ENCODE measurements around the gene GDPD5.

The GDPD5 gene

DNA sequence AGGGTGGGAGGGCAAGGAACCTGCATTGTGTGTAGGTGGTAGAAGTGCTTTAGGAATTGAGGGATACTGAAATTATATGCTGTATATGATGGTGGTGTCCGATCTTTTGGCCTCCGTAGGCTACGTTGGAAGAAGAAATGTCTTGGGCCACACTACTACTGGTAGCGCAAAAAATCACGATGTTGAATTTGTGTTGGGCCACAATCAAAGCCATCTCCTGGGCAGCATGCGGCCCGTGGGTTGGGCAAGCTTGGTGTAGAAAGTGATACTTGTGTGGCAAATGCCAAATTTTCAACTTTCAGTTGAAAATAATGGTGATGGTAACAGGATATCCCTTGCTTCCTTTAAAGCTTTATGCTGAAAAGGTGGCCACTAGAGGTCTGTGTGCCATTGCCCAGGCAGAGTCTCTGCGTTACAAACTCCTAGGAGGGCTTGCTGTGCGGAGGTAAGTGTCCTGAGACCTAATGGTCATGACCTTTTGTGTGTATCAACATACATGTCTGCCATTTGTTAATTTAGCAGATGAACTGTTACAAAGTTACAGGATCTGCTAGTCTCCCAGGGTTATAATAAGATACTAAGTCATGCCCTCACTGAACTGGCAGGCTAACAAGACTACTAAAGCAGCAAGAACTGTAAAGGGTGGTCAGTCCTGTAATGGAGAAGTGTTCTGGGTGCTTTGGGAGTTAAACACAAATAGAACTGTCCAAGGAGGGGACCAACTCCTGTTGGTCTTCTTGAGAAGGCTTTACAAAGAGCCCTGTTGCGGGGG lies 123.6 kb downstream of the GDPD5 start:
- Histone ChIP-seq H3K27me3 (ENCODE audit: insufficient read depth, low read length) (no peaks in the 10 kb centered on the region), H3K36me3 (ENCODE audit: insufficient read depth, low read depth, low read length) (peaks cover 75% of the 10 kb centered on the region), H3K4me1 (ENCODE audit: insufficient read depth, low read length) (peaks cover 13% of the 10 kb centered on the region), H3K4me3 (ENCODE audit: low read length) (peak overlapping the region; percentile 89), H3K9me3 (ENCODE audit: insufficient read depth, low read depth, low read length) (no peaks in the 10 kb centered on the region), H3K27ac (ENCODE audit: low read length) (no peak overlapping the region), H3K9ac (ENCODE audit: low read depth, low read length) (peak overlapping the region; percentile 99; the same call in 1 of the 2 replicates)

DNA sequence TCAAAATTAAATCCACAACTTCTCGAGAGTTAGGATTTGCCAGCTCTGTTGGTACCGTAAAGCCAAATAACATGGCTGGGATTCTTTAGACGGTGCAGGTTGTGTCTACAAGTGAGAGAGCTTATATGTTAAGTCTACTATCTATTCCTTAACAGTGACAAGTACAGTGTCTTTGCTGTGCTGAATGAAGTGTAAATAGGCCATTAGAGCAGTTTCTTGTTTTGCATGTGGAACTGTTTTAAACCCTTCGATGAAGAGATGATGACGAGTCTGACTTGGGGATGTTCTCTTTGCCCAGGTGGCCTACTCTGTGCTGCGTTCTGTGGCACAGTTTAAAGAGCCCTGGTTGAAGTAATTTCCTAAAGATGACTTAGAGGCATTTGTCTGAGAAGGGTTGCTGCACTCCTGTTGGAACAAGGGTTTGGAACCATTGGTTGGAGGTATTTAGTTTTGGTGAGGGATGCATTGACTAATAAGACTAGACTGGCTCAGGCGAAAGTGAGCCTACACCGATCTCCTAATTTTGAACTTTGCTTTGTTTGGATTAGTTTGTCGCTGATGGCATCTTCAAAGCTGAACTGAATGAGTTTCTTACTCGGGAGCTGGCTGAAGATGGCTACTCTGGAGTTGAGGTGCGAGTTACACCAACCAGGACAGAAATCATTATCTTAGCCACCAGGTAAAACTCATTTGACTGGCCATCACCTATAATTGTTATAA lies 125.4 kb downstream of the GDPD5 start:
- Histone ChIP-seq H3K4me3 (ENCODE audit: low read length) (peak overlapping the region; percentile 89), H3K36me3 (ENCODE audit: insufficient read depth, low read depth, low read length) (peaks cover 57% of the 10 kb centered on the region)

DNA sequence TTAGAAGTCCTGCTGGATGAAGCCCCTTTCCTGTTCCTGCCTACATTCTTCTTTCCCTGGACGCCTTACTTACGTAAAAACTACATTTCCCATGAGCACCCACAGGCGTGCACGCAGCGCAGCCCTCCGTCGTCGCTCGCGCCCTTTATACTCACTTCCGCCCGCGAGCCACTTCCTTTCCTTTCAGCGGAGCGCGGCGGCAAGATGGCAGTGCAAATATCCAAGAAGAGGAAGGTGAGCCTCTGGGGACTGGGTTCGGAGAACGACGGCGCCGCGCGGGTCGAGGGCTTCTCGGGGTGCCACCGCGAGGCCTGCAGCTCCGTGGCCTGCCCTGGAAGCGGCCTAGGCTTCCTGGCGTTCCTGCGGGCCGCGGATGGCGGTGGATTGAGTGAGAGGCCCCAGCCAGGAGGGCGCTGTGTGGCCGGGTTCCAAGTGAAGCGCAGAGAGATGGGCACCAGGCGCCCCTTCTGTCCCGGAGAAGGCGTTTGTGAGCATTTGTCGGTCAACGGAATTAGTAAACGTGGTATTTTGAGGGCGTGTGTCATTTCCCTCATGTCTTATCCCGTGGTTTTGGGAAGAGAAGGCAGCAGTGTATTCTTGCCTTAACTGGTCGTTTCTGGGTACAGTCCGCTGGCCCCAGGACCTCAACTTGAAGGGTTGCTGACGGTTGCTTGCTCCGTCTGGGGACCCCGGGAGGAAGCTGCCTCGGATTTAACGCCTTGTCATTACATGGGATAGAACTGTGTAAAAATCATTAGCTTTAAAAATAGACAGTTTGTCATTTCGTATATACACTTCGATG lies 126.2 kb downstream of the GDPD5 start, which contains the start of gene RPS3:
Gene RPS3, plus strand, starts transcription at position 175 of the 802 bp plus-strand sequence. Its CDS starts 30 bp downstream, at position 205.
- Histone ChIP-seq H3K36me3 (ENCODE audit: insufficient read depth, low read depth, low read length) (peaks cover 49% of the 10 kb centered on the region), H3K4me1 (ENCODE audit: insufficient read depth, low read length) (peaks cover 13% of the 10 kb centered on the region), H3K4me3 (ENCODE audit: low read length) (peak within 1 kb of the TSS; percentile 89), H3K9ac (ENCODE audit: low read depth, low read length) (peak within 1 kb of the TSS; percentile 99), H3K27ac (ENCODE audit: low read length) (peak within 1 kb of the TSS; percentile 85), H3K9me3 (ENCODE audit: insufficient read depth, low read depth, low read length) (no peaks in the 10 kb centered on the region), H3K27me3 (ENCODE audit: insufficient read depth, low read length) (no peaks in the 10 kb centered on the region; the same call in 1 of the 2 replicates)

More for the DNA sequence above, 125.4 kb downstream of the GDPD5 start:
- no peaks in the 10 kb centered on the region for H3K9me3 ChIP-seq (ENCODE audit: insufficient read depth, low read depth, low read length)
- H3K4me1 ChIP-seq (ENCODE audit: insufficient read depth, low read length) = peaks cover 13% of the 10 kb centered on the region
- no peaks in the 10 kb centered on the region; the same call in 1 of the 2 replicates for H3K27me3 ChIP-seq (ENCODE audit: insufficient read depth, low read length)
- peak overlapping the region; percentile 99 for H3K9ac ChIP-seq (ENCODE audit: low read depth, low read length)
- peak overlapping the region; percentile 85 for H3K27ac ChIP-seq (ENCODE audit: low read length)

DNA sequence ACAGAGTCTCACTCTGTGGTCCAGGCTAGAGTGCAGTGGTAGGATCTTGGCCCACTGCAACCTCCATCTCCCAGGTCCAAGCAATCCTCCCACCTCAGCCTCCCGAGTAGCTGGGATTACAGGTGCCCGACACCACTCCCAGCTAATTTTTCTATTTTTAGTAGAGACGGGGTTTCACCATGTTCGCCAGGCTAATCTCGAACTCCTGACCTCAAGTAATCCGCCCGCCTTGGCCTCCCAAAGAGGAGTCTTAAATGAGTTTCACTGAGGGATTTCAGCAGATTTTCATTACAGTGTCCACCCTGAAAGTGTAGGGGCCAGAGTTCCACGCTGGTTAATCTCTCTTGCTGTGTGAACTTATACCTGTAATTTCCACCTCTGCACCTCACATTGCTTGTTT lies 126.8 kb downstream of the GDPD5 start:
- peaks cover 13% of the 10 kb centered on the region for H3K4me1 ChIP-seq (ENCODE audit: insufficient read depth, low read length)
- no peaks in the 10 kb centered on the region; the same call in 1 of the 2 replicates for H3K27me3 ChIP-seq (ENCODE audit: insufficient read depth, low read length)
- no peaks in the 10 kb centered on the region for H3K9me3 ChIP-seq (ENCODE audit: insufficient read depth, low read depth, low read length)
- no peak overlapping the region for H3K4me3 ChIP-seq (ENCODE audit: low read length)
- H3K9ac ChIP-seq (ENCODE audit: low read depth, low read length) = no peak overlapping the region
- no peak overlapping the region for H3K27ac ChIP-seq (ENCODE audit: low read length)
- H3K36me3 ChIP-seq (ENCODE audit: insufficient read depth, low read depth, low read length) = peaks cover 43% of the 10 kb centered on the region

DNA sequence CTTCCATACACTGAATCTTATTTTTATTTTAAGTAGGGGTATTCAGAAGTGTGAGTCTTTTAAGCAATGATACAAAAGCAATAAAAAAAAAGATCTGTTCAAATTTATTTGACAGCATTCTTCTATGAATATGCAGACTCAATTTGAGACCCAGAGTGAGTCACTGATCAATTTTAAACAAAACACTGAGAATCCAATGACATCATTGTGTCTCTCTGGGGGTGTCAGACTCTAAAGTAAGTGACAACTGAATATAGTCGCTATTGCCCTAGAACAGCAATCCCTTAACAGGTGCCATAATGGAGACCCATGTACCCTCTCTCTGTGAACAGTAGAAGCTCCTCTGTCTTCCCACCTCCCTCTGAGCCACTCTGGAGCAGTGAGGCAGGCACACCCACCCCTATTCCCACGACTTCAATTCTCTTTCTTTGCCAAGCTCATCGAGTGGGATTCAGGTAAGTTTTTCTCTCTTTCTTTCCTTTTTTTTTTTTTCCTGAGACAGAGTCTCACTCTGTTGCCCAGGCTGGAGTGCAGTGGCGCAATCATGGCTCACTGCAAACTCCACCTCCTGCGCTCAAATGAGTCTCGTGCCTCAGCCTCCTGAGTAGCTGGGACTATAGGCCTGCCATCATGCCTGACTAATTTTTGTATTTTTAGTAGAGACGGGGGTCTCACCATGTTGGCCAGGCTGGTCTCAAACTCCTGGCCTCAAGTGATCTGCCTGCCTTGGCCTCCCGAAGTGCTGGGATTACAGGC lies 131.5 kb downstream of the GDPD5 start:
- H3K4me3 ChIP-seq (ENCODE audit: low read length) = no peak overlapping the region
- no peaks in the 10 kb centered on the region for H3K9me3 ChIP-seq (ENCODE audit: insufficient read depth, low read depth, low read length)
- no peaks in the 10 kb centered on the region; the same call in 1 of the 2 replicates for H3K27me3 ChIP-seq (ENCODE audit: insufficient read depth, low read length)
- no peaks in the 10 kb centered on the region for H3K4me1 ChIP-seq (ENCODE audit: insufficient read depth, low read length)
- H3K36me3 ChIP-seq (ENCODE audit: insufficient read depth, low read depth, low read length) = no peaks in the 10 kb centered on the region
- no peak overlapping the region for H3K27ac ChIP-seq (ENCODE audit: low read length)
- no peak overlapping the region for H3K9ac ChIP-seq (ENCODE audit: low read depth, low read length)

DNA sequence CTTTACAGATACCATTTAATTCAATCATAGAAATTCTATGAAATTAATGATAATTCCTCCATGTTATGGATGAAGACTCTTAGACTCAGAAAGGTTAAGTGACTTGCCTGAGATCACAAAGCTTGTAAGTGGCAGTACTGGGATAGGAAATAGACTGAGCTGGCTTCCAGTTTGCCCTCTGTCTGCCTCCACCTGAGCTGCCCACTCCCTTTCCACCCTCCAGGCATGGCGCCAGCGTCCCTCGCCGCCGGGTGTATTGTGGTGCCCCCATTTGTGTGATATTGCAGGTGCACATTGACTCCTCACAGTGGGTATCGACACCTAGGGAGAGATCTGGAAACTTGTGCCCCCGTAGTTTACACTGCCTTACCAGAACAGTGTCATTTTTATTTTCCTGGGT lies 135.8 kb downstream of the GDPD5 start:
- H3K27me3 ChIP-seq (ENCODE audit: insufficient read depth, low read length) = no peaks in the 10 kb centered on the region
- no peak overlapping the region for H3K9ac ChIP-seq (ENCODE audit: low read depth, low read length)
- no peak overlapping the region for H3K4me3 ChIP-seq (ENCODE audit: low read length)
- H3K36me3 ChIP-seq (ENCODE audit: insufficient read depth, low read depth, low read length) = no peaks in the 10 kb centered on the region
- H3K9me3 ChIP-seq (ENCODE audit: insufficient read depth, low read depth, low read length) = no peaks in the 10 kb centered on the region
- peaks cover 5% of the 10 kb centered on the region for H3K4me1 ChIP-seq (ENCODE audit: insufficient read depth, low read length)
- no peak overlapping the region for H3K27ac ChIP-seq (ENCODE audit: low read length)

DNA sequence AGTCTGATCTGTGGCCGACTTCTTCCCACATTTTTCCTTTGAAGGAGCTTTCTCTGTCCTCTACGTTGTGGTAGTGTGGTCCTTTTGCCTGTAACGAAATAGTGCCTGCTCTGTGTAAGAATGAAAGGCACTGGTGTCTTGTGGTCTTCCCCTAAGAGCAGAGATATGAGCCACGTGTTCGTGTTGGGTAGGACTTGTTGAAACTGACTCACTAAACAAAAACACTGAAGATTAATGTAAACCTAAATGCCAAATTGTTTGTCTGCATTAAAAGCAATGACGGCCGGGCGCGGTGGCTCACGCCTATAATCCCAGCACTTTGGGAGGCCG lies 136.5 kb downstream of the GDPD5 start:
- H3K27ac ChIP-seq (ENCODE audit: low read length) = no peak overlapping the region
- no peaks in the 10 kb centered on the region for H3K36me3 ChIP-seq (ENCODE audit: insufficient read depth, low read depth, low read length)
- H3K9me3 ChIP-seq (ENCODE audit: insufficient read depth, low read depth, low read length) = no peaks in the 10 kb centered on the region
- H3K27me3 ChIP-seq (ENCODE audit: insufficient read depth, low read length) = no peaks in the 10 kb centered on the region
- no peak overlapping the region for H3K4me3 ChIP-seq (ENCODE audit: low read length)
- H3K9ac ChIP-seq (ENCODE audit: low read depth, low read length) = no peak overlapping the region
- H3K4me1 ChIP-seq (ENCODE audit: insufficient read depth, low read length) = peaks cover 5% of the 10 kb centered on the region

DNA sequence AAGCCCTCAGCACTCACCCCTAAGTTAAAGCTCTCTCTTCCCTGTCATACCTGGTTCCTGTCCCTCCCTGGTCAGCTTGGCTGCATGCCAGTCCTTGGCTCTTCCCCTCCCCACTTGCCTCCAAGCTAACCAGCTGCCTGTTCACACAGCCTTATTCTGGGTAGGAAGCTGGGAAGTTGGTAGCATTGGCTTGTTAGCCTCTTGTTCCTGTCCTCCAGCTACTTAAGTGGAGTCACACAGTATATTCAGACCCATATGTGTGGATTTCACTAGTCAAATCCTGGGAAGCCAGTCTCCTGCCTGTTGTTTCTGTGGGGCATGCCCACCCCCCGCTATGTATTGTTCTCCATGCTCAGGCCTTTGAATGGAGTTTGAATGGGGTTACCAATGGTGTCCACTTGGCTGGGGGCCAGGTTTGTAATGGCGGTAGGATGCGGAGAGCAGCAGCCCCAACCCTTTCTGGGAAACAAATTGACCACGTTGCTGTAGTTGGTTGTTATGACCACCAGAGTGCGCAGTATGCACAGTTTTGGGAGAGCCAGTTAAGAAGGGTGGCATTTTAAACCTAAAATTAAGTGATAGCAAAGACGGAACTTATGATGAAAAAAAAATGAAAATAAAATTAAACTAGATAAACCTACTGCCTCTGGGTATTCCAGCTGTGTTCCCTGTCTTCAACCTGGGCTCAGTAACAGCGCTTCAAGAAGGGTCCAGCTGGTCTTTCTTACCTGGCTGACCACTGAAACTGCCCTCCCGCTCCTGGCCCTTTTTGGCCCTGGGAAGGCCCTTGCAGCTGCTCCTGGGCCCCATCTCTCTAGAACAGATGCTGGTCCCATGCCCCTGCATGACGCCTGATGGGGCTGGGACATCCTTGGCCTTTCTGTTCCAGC lies 137.1 kb downstream of the GDPD5 start:
- no peaks in the 10 kb centered on the region for H3K36me3 ChIP-seq (ENCODE audit: insufficient read depth, low read depth, low read length)
- no peaks in the 10 kb centered on the region for H3K27me3 ChIP-seq (ENCODE audit: insufficient read depth, low read length)
- peak overlapping the region; percentile 39; the same call in 1 of the 2 replicates for H3K4me3 ChIP-seq (ENCODE audit: low read length)
- H3K4me1 ChIP-seq (ENCODE audit: insufficient read depth, low read length) = peaks cover 5% of the 10 kb centered on the region
- no peak overlapping the region; the same call in 1 of the 2 replicates for H3K9ac ChIP-seq (ENCODE audit: low read depth, low read length)
- no peak overlapping the region for H3K27ac ChIP-seq (ENCODE audit: low read length)
- H3K9me3 ChIP-seq (ENCODE audit: insufficient read depth, low read depth, low read length) = no peaks in the 10 kb centered on the region

DNA sequence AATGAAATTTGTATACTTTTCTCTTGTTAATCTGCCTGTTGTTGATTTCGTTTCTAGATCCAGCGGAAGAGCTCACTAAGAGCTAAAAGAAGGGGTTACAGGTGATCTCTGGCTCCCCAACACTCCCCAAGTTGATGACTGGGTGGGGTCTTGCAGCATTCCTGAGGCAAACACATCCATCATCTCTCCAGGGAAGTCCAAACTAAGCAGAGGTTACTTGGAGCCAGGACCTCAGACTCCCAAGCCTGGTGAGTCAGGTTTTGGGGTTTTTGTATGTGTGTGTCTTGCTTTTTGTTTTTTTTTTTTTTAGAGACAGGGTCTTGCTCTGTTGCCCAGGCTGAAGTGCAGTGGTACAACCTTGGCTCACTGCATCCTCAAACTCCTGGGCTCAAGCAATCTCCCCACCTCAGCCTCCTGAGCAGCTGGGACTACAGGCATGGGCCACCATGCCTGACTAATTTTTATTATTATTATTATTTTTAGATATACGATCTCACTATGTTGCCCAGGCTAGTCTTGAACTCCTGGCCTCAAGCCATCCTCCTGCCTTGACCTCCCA lies 137.9 kb downstream of the GDPD5 start:
- Histone ChIP-seq H3K27ac (ENCODE audit: low read length) (no peak overlapping the region), H3K9me3 (ENCODE audit: insufficient read depth, low read depth, low read length) (no peaks in the 10 kb centered on the region), H3K4me1 (ENCODE audit: insufficient read depth, low read length) (peaks cover 5% of the 10 kb centered on the region), H3K36me3 (ENCODE audit: insufficient read depth, low read depth, low read length) (no peaks in the 10 kb centered on the region), H3K9ac (ENCODE audit: low read depth, low read length) (no peak overlapping the region), H3K27me3 (ENCODE audit: insufficient read depth, low read length) (no peaks in the 10 kb centered on the region), H3K4me3 (ENCODE audit: low read length) (no peak overlapping the region)

DNA sequence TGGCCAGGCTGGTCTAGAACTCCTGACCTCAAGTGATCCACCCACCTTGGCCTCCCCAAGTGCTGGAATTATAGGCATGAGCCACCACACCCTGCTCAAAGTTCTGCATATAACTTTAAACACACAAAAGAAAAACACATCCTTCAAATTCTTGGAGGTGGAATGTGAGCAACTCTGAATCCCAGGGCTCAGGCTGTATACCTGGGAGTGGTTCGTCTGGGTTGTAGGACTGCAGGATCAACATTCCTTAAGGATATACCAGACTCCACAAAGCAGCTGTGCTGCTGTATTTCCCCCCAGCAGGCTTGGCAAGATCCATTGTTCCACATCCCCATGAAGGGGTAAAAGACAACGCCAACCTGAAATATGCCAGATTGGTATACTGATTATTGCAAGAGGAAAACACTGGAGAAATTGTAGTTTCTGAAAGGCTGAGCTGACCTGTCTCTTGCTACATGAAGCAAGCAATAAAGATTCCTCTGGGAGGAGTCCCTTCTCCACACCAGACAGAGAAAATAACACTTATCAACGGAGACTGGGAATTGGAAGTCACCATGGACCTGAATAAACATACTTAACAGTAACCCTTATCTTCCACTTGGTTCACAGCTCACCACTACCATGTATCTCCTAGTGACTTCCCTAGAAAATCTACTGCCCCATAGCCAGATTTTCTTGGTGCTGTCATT lies 138.7 kb downstream of the GDPD5 start:
- H3K27me3 ChIP-seq (ENCODE audit: insufficient read depth, low read length) = no peaks in the 10 kb centered on the region
- H3K4me3 ChIP-seq (ENCODE audit: low read length) = no peak overlapping the region
- no peaks in the 10 kb centered on the region for H3K9me3 ChIP-seq (ENCODE audit: insufficient read depth, low read depth, low read length)
- peaks cover 5% of the 10 kb centered on the region for H3K4me1 ChIP-seq (ENCODE audit: insufficient read depth, low read length)
- no peak overlapping the region for H3K27ac ChIP-seq (ENCODE audit: low read length)
- no peak overlapping the region for H3K9ac ChIP-seq (ENCODE audit: low read depth, low read length)
- no peaks in the 10 kb centered on the region for H3K36me3 ChIP-seq (ENCODE audit: insufficient read depth, low read depth, low read length)

Data from iPS-20b (cell line).